Epidermal melanocyte (primary cell): ENCODE measurements around the gene AGBL1.

Source experiments
- DNase-seq: peaks from one replicate; pipeline ENCODE4 v3.0.0; 2011; ENCODE audit warnings: low spot score; ENCODE audit not compliant: insufficient read length

Gene AGBL1

GRCh38 chr15:86630946-86631345 is 551.3 kb downstream of the AGBL1 start:
- no peak for DNase-seq

GRCh38 chr15:86634146-86634545 is 554.5 kb downstream of the AGBL1 start:
- DNase-seq, result no peak

- no peak for DNase-seq
These were observed 555.4 kb downstream of the AGBL1 start for GRCh38 chr15:86634992-86635638.

GRCh38 chr15:86644339-86644738 is 564.7 kb downstream of the AGBL1 start:
- no peak for DNase-seq

GRCh38 chr15:86645925-86646500 is 566.3 kb downstream of the AGBL1 start:
- no peak for DNase-seq

GRCh38 chr15:86647810-86648440 is 568.3 kb downstream of the AGBL1 start:
- no peak for DNase-seq

GRCh38 chr15:86649277-86649676 is 569.6 kb downstream of the AGBL1 start:
- DNase-seq, result no peak

- DNase-seq, result no peak
These were observed 570.4 kb downstream of the AGBL1 start for GRCh38 chr15:86650094-86650493.

- DNase-seq, result no peak
These were observed 573.9 kb downstream of the AGBL1 start for GRCh38 chr15:86653344-86654197.

GRCh38 chr15:86654501-86654900 is 574.8 kb downstream of the AGBL1 start:
- DNase-seq, result no peak

- DNase-seq, result no peak
These were observed 577.6 kb downstream of the AGBL1 start for GRCh38 chr15:86657305-86657704.

- no peak for DNase-seq
These were observed 580.2 kb downstream of the AGBL1 start for GRCh38 chr15:86659724-86660411.

GRCh38 chr15:86661580-86661979 is 581.9 kb downstream of the AGBL1 start:
- DNase-seq, result no peak

GRCh38 chr15:86663304-86663703 is 583.6 kb downstream of the AGBL1 start:
- no peak for DNase-seq

- no peak for DNase-seq
These were observed 584.3 kb downstream of the AGBL1 start for GRCh38 chr15:86663979-86664378.

- DNase-seq, result no peak
These were observed 584.9 kb downstream of the AGBL1 start for GRCh38 chr15:86664581-86664980.

GRCh38 chr15:86676002-86676401 is 596.3 kb downstream of the AGBL1 start:
- DNase-seq, result no peak

- no peak for DNase-seq
These were observed 597.6 kb downstream of the AGBL1 start for GRCh38 chr15:86677278-86677677.

GRCh38 chr15:86685263-86685662 is 605.6 kb downstream of the AGBL1 start:
- no peak for DNase-seq

- no peak for DNase-seq
These were observed 609.3 kb downstream of the AGBL1 start for GRCh38 chr15:86689006-86689405.

- no peak for DNase-seq
These were observed 610.9 kb downstream of the AGBL1 start for GRCh38 chr15:86690566-86690965.
